Heart left ventricle (tissue), 13 donors: ENCODE data around the gene AEBP1.

ENCODE experiments used
- POLR2A ChIP-seq, 2 donors: fragments of 450-650 bp; IDR thresholded peaks; one replicate each; pipeline ENCODE4 v1.6.1; 2017; ENCODE audit warnings: antibody characterized with exemption in 2 of 2, mild to moderate bottlenecking in 2 of 2, moderate library complexity in 2 of 2
- TF ChIP-seq, protein P1 (sequence below), 12 donors: fragments of 200-600 bp; sonication (generic) in 4 of 12; IDR thresholded peaks; one replicate each; pipeline versions ENCODE4 v1.5.0 to v1.8.0; 2018 to 2022; ENCODE audit warnings: antibody characterized with exemption in 12 of 12, mild to moderate bottlenecking in 5 of 12
- donor health status: ischemic (EF 13 %, LVEDD 7.1; RV severe dilation, severe dysfunction).
- donor health status: DM: no; HTN: yes; CAD: no.
- donor health status: DM: no; HTN: no; CAD: no.
- donor health status: ischemic (EF 25% LVEDD 6.9; RV normal size, moderate dysfunction).
- donor health status: ischemic (EF 25% LVEDD 5.7; RV mildly dilated, moderate dysfunction).
- donor health status: ischemic (EF 35%, LVEDD 5.7; RV mildly dilated, moderate dysfunction).
- donor health status: nonischemic (EF 11% LVEDD 7.7; RV severe dilation, severe dysfunction).
- donor health status: DM: yes; HTN: yes; CAD: no.
- donor health status: PGD.
- donor health status: ischemic (EF 29% LVEDD 5.4; RV normal size, mild dysfunction).
- donor health status: nonischemic (EF 23%, LVEDD 6.1; RV moderate dilation, normal function).

DNA sequence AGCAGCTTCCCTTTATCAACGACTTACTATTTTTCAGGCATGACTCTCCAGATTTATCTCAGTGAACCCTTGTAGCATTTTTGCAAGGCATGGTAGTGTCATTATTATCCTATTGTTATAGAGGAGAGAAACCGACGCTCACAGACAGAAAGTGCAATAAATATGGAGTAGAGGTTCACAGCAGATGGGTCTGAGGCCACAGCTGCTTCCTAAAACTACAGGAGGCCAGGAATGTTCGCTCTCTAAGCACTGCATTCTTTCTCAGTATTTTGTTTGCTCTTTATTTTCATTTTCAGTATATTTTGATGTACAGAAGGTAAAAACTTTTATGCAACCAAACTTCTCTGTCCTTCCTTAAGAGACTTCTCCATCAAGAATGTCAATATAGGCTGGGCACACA, 4.5 kb upstream of the AEBP1 start:
- TF ChIP-seq, protein P1, sequence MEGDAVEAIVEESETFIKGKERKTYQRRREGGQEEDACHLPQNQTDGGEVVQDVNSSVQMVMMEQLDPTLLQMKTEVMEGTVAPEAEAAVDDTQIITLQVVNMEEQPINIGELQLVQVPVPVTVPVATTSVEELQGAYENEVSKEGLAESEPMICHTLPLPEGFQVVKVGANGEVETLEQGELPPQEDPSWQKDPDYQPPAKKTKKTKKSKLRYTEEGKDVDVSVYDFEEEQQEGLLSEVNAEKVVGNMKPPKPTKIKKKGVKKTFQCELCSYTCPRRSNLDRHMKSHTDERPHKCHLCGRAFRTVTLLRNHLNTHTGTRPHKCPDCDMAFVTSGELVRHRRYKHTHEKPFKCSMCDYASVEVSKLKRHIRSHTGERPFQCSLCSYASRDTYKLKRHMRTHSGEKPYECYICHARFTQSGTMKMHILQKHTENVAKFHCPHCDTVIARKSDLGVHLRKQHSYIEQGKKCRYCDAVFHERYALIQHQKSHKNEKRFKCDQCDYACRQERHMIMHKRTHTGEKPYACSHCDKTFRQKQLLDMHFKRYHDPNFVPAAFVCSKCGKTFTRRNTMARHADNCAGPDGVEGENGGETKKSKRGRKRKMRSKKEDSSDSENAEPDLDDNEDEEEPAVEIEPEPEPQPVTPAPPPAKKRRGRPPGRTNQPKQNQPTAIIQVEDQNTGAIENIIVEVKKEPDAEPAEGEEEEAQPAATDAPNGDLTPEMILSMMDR (IDR thresholded peaks at IDR 0.05), result no peak
- no peak for TF ChIP-seq POLR2A (IDR thresholded peaks at IDR 0.05)
